Measurements from ENCODE around the gene NSUN7.

Gene NSUN7

DNA sequence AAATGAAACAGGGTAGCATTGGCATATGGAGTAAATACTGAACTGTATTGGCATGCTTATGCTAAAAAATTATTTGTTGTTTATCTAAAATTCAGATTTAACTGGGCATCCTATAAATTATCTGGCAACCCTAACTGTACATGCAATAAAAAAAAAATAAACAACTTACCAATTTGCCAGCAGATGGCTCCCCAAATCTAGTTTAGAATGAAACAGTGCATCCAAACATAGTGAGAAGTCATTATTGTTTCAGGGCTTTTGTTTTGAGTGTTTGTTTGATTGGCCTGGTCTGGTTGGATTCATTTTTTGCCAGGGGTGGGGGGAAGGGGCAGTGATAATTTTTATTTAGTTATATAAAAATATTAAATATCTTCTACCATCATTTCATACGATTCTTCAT lies 12.8 kb upstream of the NSUN7 start:
- DNase-seq (ENCODE audit: low read depth in 1 of 2, low spot score in 1 of 2): no peak

DNA sequence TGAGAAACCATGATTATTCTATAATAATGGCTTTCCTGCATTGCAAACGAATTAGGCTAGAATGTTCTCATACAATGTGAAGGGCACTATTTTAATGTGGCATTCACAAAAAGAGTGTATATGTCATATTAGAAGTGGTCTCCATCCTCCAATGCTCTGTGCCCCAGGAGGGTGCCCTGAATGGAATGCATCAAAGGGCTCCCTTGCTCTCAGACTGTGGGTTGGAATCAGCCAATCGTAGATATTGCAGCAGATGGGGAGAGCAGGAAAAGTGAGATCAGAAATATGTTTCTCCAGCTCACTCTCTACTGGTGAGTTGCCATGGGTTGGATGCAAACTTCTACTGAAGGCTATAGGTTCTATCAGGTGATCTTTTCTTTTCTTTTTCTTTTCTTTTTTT lies 11.9 kb upstream of the NSUN7 start:
- no peak for DNase-seq (ENCODE audit: low read depth in 1 of 2, low spot score in 1 of 2)

DNA sequence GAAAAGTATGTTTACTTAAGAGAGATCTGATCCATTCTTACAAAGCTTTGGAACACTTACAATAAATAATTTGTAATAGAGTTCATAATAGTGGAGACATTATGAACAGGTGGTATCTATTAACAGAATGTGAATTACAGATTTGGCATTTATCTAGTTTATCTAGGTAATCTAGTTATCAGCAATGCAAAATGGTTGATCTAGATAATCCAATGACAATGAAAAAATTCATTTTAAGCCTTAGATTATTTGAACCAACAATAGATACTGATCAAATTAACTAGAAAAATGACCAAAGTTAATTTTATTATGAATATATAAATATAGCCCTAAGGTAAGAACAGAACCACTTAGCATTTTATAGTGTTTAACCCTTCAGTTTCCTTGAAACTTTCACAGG lies 10.4 kb upstream of the NSUN7 start:
- no peak for DNase-seq (ENCODE audit: low read depth in 1 of 2, low spot score in 1 of 2)

DNA sequence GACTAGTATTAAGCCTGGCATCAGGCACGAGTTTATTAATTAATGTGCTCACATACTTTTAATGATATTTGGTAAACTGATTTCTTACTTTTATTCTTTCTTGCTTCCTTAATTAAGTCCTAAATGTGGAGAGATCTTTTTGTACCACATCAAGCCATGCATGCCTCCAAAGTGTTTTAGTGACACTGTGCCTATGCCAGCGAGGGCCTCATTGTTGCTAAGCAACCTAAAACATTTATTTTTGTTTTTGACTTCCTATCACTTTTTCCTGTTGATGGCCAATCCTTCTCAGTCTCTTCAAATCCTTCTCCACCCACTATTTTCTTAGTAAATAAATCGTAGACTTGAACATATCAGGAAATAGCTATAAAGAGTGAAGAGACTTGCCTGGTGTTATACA lies 5.5 kb upstream of the NSUN7 start:
- no peak for DNase-seq (ENCODE audit: low read depth in 1 of 2, low spot score in 1 of 2)

DNA sequence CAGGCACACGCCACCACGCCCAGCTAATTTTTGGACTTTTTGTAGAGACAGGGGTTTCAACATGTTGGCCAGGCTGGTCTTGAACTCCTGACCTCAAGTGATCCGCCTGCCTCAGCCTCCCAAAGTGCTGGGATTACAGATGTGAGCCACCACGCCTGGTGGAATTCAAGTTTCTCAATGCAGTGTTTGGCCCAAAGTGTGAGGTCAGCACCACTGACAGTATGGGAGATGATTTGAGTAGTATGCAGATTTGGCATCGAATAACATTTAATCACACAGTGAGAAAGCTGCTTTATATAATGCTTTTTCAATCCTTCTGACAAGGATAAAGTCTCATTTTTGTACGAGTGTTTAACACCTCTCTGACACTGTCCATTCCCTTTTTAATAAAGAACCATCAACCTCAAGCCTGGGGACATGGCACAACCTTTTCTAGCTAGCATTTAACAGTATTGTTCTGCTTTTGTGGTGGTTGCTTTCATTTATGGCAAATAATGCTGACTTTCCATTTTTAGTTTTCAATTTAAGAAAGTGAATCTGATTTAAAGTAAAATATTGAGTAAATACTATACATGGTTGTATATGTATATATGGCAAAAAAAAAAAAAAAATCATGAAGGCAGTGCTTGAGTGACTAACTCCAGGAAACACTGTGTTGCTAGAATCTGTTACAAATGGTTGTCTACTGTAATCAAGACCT lies 4.3 kb upstream of the NSUN7 start:
- no peak for DNase-seq (ENCODE audit: low read depth in 1 of 2, low spot score in 1 of 2)

DNA sequence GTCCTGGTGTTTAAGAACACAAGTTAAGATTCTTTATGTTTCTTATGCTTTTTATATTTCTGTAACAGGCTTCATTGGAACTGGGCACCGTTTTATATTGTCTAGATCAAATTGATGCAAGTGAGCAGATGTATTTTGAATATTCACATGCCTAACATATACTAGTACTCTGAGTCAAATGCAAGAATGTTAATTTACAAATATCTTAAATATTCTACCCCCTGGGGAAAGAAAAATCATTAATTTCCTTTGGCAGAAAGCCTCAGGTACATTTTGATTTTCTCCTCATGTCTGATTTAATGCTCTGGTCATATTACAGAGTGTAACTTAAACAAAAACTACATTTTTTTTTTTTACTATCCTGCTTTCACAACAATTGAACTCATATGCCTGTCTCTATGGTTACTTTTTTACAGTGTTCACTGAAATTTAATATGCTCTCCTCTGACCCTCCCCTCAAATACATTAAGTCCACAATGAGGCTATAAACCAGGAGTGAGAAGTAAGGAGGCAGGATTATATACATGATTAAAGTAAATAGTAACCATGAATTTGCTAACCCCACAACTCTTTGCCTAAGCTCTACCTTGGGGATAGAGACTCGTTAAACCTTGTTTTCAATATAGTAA lies 2.4 kb upstream of the NSUN7 start:
- no peak for DNase-seq (ENCODE audit: low read depth in 1 of 2, low spot score in 1 of 2)

DNA sequence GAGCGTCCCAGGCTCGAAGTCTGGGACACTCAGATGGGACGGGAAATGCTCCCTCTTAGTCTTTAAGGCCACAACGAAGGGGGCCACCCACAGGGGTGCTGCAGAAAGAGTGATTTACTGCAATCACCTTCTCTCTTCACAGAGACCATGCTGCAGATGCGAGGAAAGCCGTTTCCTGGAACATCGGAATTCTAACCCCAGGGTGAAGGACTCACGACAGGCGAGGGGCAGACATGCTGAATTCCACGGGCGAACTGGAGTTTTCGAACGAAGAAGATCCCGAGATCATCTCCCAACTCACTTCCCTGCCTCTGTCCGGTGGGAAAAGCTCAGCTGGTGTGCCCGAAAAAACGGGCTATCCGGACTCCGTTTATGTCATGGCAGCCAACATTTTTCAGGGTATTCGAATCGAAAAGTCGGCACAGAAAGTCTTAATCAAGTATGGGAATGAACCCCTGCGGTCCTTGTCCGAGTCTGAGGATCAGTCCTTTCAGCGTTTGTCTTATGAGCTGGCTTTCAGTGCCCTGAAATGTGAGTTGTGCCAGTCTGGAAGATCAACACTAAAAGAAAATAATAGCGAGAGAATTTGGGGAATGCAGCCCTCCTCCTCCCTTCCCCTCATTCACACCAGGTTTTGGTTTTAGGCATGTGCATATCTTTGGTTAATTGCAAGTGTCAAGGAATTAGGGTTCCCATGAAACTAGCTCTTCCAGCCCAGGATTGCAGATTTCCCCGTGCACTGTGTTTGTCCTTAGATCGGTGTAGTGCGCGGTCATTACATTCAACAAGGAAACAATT lies 905 bp downstream of the NSUN7 start:
- no peak for DNase-seq (ENCODE audit: low read depth in 1 of 2, low spot score in 1 of 2)

DNA sequence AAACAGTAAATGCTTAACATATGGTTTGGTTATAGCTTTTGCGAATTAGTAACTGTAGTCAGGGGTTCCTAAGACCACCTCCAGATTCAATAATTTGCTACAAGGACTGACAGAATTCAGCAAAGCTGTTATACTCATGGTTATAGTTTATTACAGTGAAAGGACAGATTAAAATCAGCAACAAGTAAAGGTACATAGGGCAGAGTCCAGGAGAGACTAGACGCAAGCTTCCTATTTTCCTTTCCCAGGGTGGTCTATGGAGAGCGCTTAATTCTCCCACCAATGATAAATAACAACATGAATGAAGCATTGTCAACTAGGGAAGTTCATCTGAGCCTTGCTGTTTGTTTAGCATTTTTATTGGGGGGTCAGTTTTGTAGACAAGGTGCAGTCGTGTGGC lies 5.9 kb downstream of the NSUN7 start:
- no peak for DNase-seq (ENCODE audit: low read depth in 1 of 2, low spot score in 1 of 2)

DNA sequence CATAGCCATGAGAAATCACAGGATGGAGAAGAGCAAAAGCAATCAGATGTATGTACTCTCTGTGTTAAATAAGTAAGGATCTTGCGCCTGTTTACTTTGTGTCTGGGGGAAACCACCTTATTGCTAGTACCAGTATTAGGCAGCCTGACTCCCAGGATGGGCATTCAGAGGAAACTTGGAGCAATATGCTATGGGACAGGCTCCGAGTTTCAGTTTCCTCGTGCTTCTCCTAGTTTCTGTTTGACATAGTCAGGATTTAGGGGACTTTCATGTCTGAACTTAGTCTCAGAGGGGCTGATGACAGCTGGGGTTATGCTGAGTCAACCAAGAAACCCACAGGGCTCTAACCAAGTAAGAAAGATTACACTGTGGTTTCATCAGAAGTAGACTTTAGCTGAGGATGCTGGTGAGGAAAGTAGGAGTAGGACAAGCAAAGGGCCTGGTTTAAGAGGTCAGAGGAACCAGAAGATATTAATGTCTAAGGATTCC lies 13.5 kb downstream of the NSUN7 start:
- no peak for DNase-seq (ENCODE audit: low read depth in 1 of 2, low spot score in 1 of 2)

DNA sequence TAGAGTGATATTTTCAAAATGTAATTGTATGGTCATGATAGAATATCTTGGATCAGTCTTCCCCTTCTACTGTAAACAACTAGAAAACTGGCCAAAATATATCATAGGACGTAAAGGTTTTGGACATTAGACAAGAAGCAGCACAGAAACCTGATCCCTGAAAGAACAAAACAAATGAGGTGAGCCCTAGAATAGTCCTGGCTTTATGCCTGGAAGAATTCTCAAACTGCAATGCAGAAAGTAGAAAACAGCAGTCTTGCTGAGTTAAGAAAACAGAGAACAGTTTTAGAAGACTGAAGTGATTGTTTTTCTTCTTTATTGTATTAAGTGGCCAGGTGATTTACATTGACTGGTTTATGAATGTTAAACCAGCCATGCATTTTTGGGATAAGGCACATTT lies 19.5 kb downstream of the NSUN7 start:
- DNase-seq (ENCODE audit: low read depth in 1 of 2, low spot score in 1 of 2): no peak

DNA sequence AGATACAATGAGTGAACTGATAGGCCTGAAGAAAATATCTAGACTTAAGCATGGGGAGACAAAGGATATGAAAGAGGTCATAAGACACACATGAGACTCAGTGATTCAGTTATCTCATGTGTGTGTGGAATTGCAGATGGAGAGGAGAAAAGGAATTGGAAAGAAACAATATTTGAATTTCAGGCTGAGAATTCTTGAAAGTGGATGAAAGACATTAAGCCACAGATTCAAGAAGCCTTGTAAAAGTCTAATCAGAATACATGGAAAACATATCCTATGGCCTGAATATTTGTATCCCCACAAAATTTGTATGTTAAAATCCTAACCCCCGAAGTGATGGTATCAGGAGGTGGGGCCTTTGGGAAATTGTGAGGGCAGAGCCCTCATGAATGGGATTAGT lies 28.3 kb downstream of the NSUN7 start:
- no peak for DNase-seq (ENCODE audit: low read depth in 1 of 2, low spot score in 1 of 2)

DNA sequence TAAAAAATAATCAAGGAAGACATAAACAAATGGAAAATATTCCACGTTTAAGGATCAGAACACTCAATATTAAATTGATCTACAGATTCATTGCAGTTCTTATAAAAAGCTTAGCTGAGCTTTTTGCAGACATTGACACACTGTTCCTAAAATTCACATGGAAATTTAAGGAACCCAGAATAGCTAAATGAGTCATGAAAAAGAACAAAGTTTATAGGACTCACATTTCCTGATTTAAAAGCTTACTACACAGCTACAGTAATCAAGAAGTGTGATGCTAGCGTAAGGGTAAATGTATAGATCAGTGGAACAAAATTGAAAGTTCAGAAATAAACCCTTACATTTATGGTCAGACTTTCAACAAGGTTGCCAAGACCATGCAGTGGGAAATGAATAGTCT lies 33.1 kb downstream of the NSUN7 start:
- DNase-seq (ENCODE audit: low read depth in 1 of 2, low spot score in 1 of 2): no peak

DNA sequence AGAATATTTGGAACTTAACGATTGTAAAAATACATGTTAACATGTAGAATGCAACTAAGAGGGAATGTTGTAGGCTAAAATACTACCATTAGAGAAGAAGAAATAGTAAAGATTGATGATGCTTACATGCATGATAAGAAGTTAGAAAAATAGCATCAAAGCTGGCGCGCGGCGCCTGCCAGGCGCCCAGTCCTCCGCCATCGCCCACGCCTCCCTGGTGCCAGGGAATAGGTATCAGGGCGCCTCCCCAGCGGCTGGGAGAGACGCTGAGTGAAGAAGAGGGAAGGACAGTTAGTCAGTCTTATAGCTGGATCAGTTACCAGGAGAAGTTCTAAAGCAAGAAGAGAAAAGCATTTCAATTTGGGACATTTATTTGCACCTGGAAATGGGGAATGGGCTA lies 36.0 kb downstream of the NSUN7 start:
- DNase-seq (ENCODE audit: low read depth in 1 of 2, low spot score in 1 of 2): no peak

DNA sequence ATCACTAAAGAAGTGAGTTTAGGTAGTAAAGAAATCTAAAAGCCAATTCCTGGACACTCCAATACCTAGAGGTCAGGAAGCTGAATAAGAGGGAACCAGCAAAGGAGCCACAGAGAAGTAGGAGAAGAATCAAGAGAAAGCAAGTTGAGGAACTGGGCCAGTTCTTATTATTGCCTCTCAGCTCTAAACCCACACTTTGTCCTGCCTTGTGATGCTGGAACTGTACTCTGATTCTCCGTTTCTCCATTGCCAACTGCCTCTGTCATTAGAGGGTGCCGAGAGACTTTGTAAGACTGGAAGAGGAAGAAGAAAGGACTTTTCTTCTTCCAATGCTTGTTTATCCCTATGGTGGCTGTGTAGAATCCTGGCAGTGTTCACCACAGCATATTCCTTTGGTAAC lies 38.6 kb downstream of the NSUN7 start:
- no peak for DNase-seq (ENCODE audit: low read depth in 1 of 2, low spot score in 1 of 2)

DNA sequence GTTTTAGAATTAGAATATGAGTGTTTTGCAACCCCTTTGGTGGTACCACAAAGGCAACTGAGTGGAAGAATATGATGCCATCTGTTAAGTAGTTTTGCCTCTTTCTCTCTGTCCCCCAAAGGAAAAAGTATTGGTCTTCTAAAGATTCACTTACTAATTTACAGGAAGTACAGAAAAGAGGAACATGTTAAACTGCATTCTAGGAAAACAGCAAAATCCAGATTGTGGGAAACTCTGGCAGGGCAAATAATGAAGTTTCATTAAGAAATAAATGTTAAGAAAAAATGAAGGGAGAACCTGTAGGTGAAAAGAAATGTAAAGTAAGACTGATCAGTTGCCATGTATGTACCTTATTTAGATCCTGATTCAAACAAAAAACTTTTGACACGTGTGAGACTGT lies 39.3 kb downstream of the NSUN7 start:
- DNase-seq (ENCODE audit: low read depth in 1 of 2, low spot score in 1 of 2): no peak

DNA sequence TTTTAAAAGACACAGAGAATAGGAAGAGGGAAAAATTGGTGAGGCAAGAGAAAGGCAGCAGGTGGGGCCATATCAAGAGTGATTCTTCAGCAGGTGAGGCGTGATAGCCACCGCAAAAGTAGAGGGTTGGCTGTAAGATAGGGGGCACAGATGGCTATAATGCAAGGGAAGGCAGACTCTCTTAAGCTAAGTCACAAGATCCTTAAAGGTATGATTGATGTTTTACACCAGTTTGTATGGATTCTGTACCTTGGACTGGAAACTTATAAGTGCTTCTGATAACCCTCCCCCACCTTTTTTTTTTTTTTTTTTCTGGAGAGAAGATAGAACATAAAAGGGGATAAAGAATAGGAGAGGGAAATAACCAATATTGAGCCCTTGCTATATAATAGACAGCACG lies 40.0 kb downstream of the NSUN7 start:
- no peak for DNase-seq (ENCODE audit: low read depth in 1 of 2, low spot score in 1 of 2)

DNA sequence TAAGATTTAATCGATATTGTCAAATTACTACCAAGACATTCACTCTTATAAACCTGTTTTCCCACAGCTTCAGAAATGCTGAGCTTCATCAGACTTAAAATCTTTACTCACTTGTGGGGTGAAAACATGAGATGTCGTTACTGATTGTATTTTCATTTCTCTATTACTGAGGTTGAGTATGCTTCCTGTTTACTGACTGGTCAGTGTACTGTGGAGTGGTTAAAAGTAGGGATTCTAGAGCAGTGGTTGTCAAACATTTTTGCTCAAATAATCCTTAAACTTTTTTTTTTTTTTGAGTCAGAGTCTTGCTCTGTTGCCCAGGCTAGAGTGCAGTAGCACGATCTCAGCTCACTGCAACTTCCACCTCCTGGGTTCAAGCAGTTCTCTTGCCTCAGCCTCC lies 50.3 kb downstream of the NSUN7 start:
- DNase-seq (ENCODE audit: low read depth in 1 of 2, low spot score in 1 of 2): no peak

DNA sequence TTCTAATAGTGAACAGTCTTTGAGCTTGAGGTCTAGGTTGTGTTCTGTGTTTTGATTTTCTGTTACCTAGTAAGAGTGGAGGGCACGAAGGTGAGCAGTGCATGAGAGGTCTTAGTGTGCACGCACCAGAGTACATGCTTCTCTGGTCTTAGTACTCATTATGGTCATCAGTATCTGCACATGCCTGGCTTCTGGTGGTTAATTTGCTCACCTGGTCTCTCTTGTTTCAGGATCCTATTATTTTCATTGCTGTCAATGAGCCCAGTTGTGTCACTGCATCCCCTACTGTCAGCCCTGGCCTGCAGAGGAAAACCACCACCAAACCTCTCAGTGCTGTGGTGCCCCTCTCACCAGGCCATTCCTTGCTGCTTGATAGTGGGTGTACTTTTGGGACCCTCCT lies 54.8 kb downstream of the NSUN7 start:
- no peak for DNase-seq (ENCODE audit: low read depth in 1 of 2, low spot score in 1 of 2)

DNA sequence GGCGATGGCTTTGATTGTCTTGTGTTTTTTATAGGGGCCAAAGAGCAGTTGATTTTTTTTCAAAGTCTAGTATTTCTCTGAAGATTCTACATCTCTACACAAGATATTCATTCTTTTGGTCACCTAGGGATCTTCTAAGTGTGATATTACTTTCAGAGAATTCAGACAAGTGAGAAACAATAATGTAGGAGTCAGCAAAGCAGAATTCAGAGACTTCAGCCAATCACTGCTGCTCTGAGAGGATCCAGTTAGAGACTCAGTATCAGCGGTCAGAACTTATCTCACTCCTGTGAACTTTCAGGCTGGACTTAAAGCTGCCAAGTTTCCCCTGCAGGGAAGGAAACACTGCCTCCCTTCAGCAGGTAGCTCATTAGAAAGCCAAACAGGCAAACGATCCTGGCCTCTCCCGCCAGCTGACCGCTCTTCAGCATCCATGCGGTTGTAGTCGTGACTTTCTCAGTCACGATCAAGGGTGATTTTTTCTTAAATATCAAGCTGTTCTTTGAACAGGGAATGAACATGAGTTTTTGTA lies 59.2 kb downstream of the NSUN7 start:
- no peak for DNase-seq (ENCODE audit: low read depth in 1 of 2, low spot score in 1 of 2)

DNA sequence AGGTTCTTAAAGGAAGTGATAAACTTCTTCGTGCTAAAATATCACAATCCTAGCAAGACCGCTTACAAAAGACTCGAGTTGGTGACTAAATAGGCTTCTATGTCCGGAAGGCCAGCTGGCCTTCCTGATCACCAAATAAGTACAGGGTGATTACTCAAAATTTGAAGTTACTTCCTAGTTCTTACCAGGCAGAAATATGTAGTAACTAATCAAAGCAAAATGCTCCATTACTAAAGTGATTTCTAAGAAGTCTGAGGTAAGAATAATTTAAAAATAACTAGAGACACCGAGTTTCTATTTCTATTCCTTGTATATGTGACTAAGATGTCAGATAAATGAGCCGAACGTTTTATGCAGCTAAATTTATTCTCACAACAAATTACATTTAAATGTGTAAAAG lies 62.2 kb downstream of the NSUN7 start:
- no peak for DNase-seq (ENCODE audit: low read depth in 1 of 2, low spot score in 1 of 2)

DNA sequence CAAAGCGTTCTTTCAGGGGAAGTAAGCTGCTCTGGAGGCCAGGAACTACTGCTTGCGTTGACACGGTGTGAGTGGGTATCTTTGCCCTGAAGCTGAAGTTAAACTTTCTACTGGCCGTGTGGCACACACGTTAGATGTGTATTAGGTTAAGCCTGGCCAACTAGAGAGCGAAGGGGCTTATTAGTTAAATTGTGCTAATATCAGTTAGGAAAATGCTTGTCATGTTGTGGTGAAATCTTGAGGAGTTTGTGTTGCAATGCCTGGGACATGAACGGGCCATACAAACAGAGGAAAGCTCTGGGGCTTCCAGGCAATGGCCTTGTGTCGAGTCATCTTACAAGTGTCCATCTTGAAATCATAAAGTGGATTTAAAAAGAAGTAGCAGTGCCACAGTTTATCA lies 62.6 kb downstream of the NSUN7 start:
- DNase-seq (ENCODE audit: low read depth in 1 of 2, low spot score in 1 of 2): no peak

DNA sequence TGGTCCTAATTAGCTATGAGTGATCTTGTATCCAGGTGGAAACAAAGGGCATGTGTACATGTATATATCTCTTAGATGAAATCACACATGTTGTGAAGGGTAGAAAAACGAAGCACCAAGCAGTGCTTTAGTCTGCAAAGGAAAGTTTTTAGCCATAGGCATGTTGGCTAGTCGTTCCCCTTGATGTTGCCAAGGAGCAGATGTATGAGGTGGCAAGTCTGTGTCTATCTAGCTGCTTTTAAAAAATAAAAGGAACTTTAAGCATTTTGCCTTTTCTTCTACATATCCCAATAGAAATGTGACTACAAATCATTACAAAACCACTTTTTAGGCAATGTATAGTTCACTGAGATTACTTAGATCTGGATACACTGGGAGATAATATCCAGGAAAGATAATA lies 63.1 kb downstream of the NSUN7 start:
- no peak for DNase-seq (ENCODE audit: low read depth in 1 of 2, low spot score in 1 of 2)
